ENCODE results near the gene PHRF1. TPM values are rescaled to one million over a fixed set of nuclear protein-coding genes. Genes with fewer than 3 reads are reported as not detected.

Gene PHRF1
- total and polyA plus RNA-seq, 8 donors, result 11.2 to 39.3 (median 14.8) TPM

DNA sequence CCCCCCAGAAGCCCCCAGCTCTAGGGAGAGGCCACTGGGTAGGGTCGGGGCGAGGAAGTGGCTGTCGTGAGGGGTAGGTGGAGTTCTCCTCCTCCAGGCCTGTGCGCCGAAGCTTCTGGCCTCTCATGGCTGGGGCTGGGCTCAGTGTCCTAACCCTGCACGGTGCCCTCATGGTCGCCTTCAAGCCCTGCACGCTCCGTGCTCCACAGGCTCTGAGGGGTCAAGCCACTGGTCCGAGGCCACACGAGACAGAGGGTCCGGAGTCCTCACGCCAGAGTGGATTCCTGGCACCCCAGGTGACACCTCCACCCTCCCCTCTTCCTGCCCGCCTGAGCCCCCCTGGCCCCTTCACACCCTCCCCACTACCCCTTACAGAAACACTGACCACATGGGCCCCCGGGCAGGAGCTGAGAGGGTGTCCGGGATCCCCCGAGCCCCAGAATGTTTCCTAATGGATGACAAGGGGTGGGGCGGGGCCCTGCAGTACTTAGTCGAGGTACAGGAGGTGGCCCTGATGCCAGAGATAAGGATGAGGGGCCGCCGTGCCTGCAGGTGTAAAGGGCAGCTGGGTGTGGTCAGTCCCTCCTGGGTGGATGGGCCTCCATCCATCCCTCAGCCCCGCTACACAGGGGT is 49.5 kb downstream of the PHRF1 start:
- no peak for FAIRE-seq
- peak in 1 of 4 donors; percentile 4 for ATAC-seq
- 74 to 82% methylated on average over 22 of the region's 22 CpGs for WGBS, 2 donors
- peak in 4 of 6 donors; percentile 15 to 72 (median 43) for DNase-seq
- Histone ChIP-seq H3K4me3 (no peak overlapping the region), H3K27me3 (no peaks in the 10 kb centered on the region), H3K9me3 (no peaks in the 10 kb centered on the region), H3K36me3 (no peaks in the 10 kb centered on the region), H3K27ac (no peak overlapping the region), H3K4me1 (no peaks in the 10 kb centered on the region)
- intact Hi-C loops (cut with DNase I), result no loop called here
- TF ChIP-seq, protein P1, sequence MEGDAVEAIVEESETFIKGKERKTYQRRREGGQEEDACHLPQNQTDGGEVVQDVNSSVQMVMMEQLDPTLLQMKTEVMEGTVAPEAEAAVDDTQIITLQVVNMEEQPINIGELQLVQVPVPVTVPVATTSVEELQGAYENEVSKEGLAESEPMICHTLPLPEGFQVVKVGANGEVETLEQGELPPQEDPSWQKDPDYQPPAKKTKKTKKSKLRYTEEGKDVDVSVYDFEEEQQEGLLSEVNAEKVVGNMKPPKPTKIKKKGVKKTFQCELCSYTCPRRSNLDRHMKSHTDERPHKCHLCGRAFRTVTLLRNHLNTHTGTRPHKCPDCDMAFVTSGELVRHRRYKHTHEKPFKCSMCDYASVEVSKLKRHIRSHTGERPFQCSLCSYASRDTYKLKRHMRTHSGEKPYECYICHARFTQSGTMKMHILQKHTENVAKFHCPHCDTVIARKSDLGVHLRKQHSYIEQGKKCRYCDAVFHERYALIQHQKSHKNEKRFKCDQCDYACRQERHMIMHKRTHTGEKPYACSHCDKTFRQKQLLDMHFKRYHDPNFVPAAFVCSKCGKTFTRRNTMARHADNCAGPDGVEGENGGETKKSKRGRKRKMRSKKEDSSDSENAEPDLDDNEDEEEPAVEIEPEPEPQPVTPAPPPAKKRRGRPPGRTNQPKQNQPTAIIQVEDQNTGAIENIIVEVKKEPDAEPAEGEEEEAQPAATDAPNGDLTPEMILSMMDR (IDR thresholded peaks at IDR 0.05), result no peak

- Histone ChIP-seq H3K4me1 (no peaks in the 10 kb centered on the region), H3K4me3 (no peak within 1 kb of the TSS), H3K9me3 (no peaks in the 10 kb centered on the region), H3K36me3 (no peaks in the 10 kb centered on the region), H3K27me3 (no peaks in the 10 kb centered on the region), H3K27ac (no peak within 1 kb of the TSS)
- FAIRE-seq, result no peak
- ATAC-seq, result no peak
- peak in 4 of 6 donors; percentile 13 to 78 (median 44) for DNase-seq
- WGBS, 2 donors, result 39 to 40% methylated on average over 30 to 72 of the region's 72 CpGs
- TF ChIP-seq, protein P1 (IDR thresholded peaks at IDR 0.05), result no peak
- intact Hi-C loops (cut with DNase I), result no loop called here
Observed at GRCh38 chr11:626475-627307, 50.4 kb downstream of the PHRF1 start, which contains the start of gene SCT. TSS of gene SCT (minus strand) at chr11:627181. CDS start at chr11:627143, 38 bp downstream.

DNA sequence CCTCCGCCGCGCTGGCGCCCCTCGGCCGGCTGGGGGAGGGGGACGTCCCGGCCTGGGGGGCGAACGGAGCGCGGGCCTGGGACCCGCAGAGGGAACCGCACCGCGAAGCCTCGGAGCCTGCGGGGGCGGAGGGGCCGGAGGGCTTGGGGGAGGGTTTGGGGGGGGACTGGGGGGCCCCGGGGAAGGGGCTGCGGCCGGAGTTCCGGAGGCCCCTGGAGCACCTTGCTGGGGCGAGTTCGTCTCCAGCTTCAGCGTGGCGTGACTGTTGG is 51.0 kb downstream of the PHRF1 start:
- no peak overlapping the region for H3K4me3 ChIP-seq

GRCh38 chr11:628056-628455 is 51.8 kb downstream of the PHRF1 start:
- no peak for ATAC-seq
- no peaks in the 10 kb centered on the region for H3K9me3 ChIP-seq
- TF ChIP-seq, protein P1 (IDR thresholded peaks at IDR 0.05), result no peak
- peak in 3 of 6 donors; percentile 13 to 58 (median 39) for DNase-seq
- FAIRE-seq, result no peak
- no peaks in the 10 kb centered on the region for H3K4me1 ChIP-seq
- 94 to 97% methylated on average over 31 of the region's 31 CpGs for WGBS, 2 donors
- no peaks in the 10 kb centered on the region for H3K36me3 ChIP-seq
- H3K27me3 ChIP-seq, result no peaks in the 10 kb centered on the region
- H3K27ac ChIP-seq, result no peak overlapping the region
- intact Hi-C loops (cut with DNase I), result no loop called here
- H3K4me3 ChIP-seq, result no peak overlapping the region

More for the DNA sequence above, 51.0 kb downstream of the PHRF1 start:
- H3K9me3 ChIP-seq, result no peaks in the 10 kb centered on the region
- TF ChIP-seq, protein P1 (IDR thresholded peaks at IDR 0.05), result no peak
- ATAC-seq (no peak), DNase-seq (peak in 2 of 6 donors; percentile 48 to 56), FAIRE-seq (no peak)
- no peak overlapping the region for H3K27ac ChIP-seq
- intact Hi-C loops (cut with DNase I), result no loop called here
- no peaks in the 10 kb centered on the region for H3K27me3 ChIP-seq
- WGBS, 2 donors, result 48 to 52% methylated on average over 17 to 28 of the region's 28 CpGs
- no peaks in the 10 kb centered on the region for H3K4me1 ChIP-seq
- H3K36me3 ChIP-seq, result no peaks in the 10 kb centered on the region

DNA sequence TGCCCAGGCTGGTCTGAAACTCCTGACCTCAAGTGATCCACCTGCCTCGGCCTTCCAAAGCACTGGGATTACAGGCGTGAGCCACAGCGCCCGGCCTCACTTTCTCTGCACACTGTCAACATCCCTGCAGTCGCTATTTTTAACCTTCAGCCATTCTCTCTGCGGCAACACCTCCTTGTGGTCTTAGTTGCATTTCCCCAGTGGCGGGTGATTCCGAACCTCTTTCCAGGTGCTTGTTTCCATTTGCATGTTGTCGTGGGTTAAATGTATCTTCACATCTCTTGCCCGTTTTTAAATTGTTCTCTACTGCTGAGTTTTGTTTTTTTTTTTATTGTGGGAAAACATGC is 52.9 kb downstream of the PHRF1 start:
- FAIRE-seq (no peak), DNase-seq (no peak), ATAC-seq (peak in 1 of 4 donors; percentile 22)
- 65 to 66% methylated on average over 10 of the region's 10 CpGs for WGBS, 2 donors
- H3K36me3 ChIP-seq, result no peaks in the 10 kb centered on the region
- no peak overlapping the region for H3K27ac ChIP-seq
- intact Hi-C loops (cut with DNase I), result no loop called here
- TF ChIP-seq, protein P1 (IDR thresholded peaks at IDR 0.05), result no peak
- H3K9me3 ChIP-seq, result no peaks in the 10 kb centered on the region
- no peak overlapping the region for H3K4me3 ChIP-seq
- no peaks in the 10 kb centered on the region for H3K4me1 ChIP-seq
- H3K27me3 ChIP-seq, result no peaks in the 10 kb centered on the region

Measured in pancreas (tissue), 10 donors.